ENCODE data around the gene NDUFS3. TPM values are rescaled to one million over a fixed set of nuclear protein-coding genes. Genes with fewer than 3 reads are reported as not detected.

NDUFS3 gene
- total and polyA plus RNA-seq, 2 of the 13 experiments (the other 11 are each of a cell fraction or from before 2014, with no cell fraction given) = 151 to 184 TPM

DNA sequence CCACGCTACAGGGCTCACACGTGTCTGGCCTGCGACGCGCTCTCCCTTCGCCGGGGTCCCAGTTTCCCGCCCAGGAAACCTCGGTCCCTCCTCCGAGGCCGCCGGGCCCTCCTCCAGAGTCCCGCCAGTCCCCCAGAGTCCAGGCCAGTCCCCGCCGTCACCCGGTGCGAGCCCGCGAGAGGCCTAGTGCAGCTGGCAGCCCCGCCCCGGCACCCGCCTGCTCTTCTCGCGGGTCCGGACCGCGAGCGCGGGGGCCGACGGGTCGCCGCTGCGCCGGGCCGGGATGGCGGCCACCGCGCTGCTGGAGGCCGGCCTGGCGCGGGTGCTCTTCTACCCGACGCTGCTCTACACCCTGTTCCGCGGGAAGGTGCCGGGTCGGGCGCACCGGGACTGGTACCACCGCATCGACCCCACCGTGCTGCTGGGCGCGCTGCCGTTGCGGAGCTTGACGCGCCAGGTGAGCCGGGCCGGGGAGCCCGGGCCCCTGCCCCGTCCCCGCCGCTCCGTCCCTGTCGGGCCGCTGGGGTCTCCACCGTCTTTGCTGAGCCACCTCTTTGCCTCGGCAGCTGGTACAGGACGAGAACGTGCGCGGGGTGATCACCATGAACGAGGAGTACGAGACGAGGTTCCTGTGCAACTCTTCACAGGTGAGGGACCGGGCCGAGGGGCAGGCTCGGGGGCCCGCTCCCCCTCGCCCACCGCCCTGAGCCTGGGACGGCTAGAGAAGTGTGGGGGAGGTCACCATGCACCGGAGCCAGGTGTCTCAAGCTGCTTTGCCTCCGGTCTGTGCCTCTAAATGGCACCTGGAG is 13.3 kb upstream of the NDUFS3 start, which contains the start of gene PTPMT1 (continued):
- TF ChIP-seq ZNF124 (CRISPR knock-in tag; IDR thresholded peaks at IDR 0.05) (0 out of 2 replicates have a peak, but pooled peaks have one; percentile 15), FOXJ3 (CRISPR knock-in tag; IDR thresholded peaks at IDR 0.05; ENCODE audit: borderline replicate concordance) (no peak), CBX5 (CRISPR knock-in tag; IDR thresholded peaks at IDR 0.05; ENCODE audit: borderline replicate concordance) (no peak), PRMT3 (CRISPR knock-in tag; IDR thresholded peaks at IDR 0.05; ENCODE audit: borderline replicate concordance, low read depth) (no peak), ZMYM2 (CRISPR knock-in tag; IDR thresholded peaks at IDR 0.05) (0 out of 2 replicates have a peak, but pooled peaks have one; percentile 22), MLLT10 (CRISPR knock-in tag; IDR thresholded peaks at IDR 0.05) (no peak), TAF1 (CRISPR knock-in tag; IDR thresholded peaks at IDR 0.05) (peak; percentile 73), GZF1 (CRISPR knock-in tag; IDR thresholded peaks at IDR 0.05) (peak; percentile 54; the same call in 1 of the 2 replicates), ZNF33A (CRISPR knock-in tag; IDR thresholded peaks at IDR 0.05; ENCODE audit: borderline replicate concordance) (no peak), SKI (IDR thresholded peaks at IDR 0.05; ENCODE audit: partially characterized antibody) (peak; percentile 34), ZBTB21 (CRISPR knock-in tag; IDR thresholded peaks at IDR 0.05) (no peak), PAX8 (CRISPR knock-in tag; IDR thresholded peaks at IDR 0.05; ENCODE audit: borderline replicate concordance) (0 out of 2 replicates have a peak, but pooled peaks have one; percentile 55), ZFP37 (CRISPR knock-in tag; IDR thresholded peaks at IDR 0.05; ENCODE audit: borderline replicate concordance) (no peak), ZNF749 (CRISPR knock-in tag; IDR thresholded peaks at IDR 0.05; ENCODE audit: borderline replicate concordance) (peak; percentile 91; the same call in 1 of the 2 replicates), ATF7-NPFF (CRISPR knock-in tag; IDR thresholded peaks at IDR 0.05; ENCODE audit: low read depth) (peak; percentile 43; the same call in 1 of the 2 replicates)
- TF ChIP-seq, protein P1, sequence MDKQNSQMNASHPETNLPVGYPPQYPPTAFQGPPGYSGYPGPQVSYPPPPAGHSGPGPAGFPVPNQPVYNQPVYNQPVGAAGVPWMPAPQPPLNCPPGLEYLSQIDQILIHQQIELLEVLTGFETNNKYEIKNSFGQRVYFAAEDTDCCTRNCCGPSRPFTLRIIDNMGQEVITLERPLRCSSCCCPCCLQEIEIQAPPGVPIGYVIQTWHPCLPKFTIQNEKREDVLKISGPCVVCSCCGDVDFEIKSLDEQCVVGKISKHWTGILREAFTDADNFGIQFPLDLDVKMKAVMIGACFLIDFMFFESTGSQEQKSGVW (CRISPR knock-in tag; IDR thresholded peaks at IDR 0.05; ENCODE audit: borderline replicate concordance) = no peak
- TF ChIP-seq, protein P2, sequence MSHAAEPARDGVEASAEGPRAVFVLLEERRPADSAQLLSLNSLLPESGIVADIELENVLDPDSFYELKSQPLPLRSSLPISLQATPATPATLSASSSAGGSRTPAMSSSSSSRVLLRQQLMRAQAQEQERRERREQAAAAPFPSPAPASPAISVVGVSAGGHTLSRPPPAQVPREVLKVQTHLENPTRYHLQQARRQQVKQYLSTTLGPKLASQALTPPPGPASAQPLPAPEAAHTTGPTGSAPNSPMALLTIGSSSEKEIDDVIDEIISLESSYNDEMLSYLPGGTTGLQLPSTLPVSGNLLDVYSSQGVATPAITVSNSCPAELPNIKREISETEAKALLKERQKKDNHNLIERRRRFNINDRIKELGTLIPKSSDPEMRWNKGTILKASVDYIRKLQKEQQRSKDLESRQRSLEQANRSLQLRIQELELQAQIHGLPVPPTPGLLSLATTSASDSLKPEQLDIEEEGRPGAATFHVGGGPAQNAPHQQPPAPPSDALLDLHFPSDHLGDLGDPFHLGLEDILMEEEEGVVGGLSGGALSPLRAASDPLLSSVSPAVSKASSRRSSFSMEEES (CRISPR knock-in tag; IDR thresholded peaks at IDR 0.05) = no peak; the same call in 1 of the 2 replicates
- TF ChIP-seq, protein P3, sequence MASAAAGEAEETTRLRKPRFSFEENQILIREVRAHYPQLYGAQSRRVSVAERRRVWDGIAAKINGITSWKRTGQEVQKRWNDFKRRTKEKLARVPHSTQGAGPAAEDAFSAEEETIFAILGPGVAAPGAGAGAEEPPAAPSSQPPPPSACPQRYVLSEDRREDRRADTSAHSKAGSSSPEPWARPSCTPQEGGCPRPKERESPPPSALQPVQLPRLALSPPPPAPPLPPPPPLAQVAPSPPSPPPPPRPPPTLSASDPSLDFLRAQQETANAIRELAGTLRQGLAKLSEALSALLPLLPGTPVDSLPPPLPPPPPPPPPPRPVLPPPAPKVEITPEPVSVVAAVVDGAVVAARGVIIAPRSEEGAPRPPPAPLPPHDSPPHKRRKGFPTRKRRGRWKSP (CRISPR knock-in tag; IDR thresholded peaks at IDR 0.05) = no peak
- TF ChIP-seq, protein P4, sequence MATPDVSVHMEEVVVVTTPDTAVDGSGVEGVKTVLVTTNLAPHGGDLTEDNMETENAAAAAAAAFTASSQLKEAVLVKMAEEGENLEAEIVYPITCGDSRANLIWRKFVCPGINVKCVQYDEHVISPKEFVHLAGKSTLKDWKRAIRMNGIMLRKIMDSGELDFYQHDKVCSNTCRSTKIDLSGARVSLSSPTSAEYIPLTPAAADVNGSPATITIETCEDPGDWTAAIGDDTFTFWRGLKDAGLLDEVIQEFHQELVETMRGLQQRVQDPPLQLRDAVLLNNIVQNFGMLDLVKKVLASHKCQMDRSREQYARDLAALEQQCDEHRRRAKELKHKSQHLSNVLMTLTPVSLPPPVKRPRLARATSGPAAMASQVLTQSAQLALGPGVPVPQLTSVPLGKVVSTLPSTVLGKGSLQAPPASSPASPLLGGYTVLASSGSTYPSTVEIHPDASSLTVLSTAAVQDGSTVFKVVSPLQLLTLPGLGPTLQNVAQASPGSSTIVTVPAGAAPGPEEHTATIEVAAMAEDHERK (CRISPR knock-in tag; IDR thresholded peaks at IDR 0.05; ENCODE audit: low read depth) = no peak
- TF ChIP-seq, protein P5, sequence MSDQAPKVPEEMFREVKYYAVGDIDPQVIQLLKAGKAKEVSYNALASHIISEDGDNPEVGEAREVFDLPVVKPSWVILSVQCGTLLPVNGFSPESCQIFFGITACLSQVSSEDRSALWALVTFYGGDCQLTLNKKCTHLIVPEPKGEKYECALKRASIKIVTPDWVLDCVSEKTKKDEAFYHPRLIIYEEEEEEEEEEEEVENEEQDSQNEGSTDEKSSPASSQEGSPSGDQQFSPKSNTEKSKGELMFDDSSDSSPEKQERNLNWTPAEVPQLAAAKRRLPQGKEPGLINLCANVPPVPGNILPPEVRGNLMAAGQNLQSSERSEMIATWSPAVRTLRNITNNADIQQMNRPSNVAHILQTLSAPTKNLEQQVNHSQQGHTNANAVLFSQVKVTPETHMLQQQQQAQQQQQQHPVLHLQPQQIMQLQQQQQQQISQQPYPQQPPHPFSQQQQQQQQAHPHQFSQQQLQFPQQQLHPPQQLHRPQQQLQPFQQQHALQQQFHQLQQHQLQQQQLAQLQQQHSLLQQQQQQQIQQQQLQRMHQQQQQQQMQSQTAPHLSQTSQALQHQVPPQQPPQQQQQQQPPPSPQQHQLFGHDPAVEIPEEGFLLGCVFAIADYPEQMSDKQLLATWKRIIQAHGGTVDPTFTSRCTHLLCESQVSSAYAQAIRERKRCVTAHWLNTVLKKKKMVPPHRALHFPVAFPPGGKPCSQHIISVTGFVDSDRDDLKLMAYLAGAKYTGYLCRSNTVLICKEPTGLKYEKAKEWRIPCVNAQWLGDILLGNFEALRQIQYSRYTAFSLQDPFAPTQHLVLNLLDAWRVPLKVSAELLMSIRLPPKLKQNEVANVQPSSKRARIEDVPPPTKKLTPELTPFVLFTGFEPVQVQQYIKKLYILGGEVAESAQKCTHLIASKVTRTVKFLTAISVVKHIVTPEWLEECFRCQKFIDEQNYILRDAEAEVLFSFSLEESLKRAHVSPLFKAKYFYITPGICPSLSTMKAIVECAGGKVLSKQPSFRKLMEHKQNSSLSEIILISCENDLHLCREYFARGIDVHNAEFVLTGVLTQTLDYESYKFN (CRISPR knock-in tag; conservative IDR thresholded peaks at IDR 0.05) = no peak

All from HepG2 (cell line).